Anterior cingulate cortex (tissue), 58 donors: ENCODE results near the gene HOXD13.

Source experiments
- DNase-seq, 58 donors: peaks; one replicate each; lab custom pipeline; 2025; lab: John Stamatoyannopoulos, UW

HOXD13 gene

DNA sequence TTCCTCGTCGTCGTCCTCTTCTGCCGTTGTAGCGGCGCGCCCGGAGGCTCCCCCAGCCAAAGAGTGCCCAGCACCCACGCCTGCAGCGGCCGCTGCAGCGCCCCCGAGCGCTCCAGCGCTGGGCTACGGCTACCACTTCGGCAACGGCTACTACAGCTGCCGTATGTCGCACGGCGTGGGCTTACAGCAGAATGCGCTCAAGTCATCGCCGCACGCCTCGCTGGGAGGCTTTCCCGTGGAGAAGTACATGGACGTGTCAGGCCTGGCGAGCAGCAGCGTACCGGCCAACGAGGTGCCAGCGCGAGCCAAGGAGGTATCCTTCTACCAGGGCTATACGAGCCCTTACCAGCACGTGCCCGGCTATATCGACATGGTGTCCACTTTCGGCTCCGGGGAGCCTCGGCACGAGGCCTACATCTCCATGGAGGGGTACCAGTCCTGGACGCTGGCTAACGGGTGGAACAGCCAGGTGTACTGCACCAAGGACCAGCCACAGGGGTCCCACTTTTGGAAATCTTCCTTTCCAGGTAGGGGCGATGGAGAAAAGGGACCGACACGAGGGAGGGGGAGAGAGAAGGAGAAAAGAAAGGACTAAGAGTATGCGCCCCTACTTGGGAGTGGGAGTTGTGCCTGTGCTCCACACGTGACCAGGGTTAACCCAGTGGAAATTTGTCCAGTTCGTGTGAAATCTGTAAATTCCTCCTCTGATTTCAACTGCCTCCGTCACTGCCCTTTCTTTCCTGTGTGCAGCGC lies 800 bp downstream of the HOXD13 start:
- no peak for DNase-seq

DNA sequence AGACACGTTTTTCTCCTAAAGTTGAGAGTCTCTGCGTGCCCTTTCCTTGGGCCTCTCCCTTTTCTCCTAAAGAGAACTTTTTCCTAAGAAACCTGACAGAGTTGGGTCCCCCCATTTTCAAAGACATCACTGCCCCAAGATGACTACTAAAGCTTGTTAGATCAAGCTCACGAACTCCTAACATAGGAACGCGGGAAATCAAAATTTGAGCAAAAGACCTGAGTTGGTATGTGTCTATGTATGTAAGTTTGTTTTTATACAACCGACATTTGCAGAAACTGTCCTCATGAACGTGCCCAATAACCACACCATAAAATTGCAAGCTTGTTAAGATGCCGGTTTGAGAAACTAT lies 1.4 kb downstream of the HOXD13 start:
- DNase-seq = no peak

DNA sequence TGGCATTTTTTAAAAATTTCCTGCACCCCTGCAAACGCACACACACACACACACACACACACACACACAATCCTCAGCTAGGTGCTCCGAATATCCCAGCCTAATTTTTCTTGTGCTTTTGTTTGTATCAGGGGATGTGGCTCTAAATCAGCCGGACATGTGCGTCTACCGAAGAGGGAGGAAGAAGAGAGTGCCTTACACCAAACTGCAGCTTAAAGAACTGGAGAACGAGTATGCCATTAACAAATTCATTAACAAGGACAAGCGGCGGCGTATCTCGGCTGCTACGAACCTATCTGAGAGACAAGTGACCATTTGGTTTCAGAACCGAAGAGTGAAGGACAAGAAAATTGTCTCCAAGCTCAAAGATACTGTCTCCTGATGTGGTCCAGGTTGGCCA lies 1.8 kb downstream of the HOXD13 start:
- no peak for DNase-seq

DNA sequence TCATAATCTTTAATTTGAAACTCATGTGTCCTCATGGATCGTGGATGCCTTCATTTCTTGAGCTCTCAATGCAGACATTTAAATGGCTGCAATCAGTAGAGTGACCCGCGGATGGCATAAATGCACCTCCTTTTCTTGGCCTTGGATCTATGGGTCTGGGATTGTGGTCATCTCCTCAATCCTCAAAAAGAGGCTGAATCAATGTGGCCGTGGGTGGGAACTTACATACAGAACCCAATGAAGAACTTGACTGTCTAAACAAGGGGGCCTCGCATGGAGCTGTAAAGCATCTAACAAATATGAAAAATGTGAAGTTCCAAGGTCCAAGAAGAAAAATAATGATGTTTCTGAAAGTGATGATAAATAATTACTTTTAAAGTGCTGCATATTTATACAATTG lies 2.9 kb downstream of the HOXD13 start:
- no peak for DNase-seq

DNA sequence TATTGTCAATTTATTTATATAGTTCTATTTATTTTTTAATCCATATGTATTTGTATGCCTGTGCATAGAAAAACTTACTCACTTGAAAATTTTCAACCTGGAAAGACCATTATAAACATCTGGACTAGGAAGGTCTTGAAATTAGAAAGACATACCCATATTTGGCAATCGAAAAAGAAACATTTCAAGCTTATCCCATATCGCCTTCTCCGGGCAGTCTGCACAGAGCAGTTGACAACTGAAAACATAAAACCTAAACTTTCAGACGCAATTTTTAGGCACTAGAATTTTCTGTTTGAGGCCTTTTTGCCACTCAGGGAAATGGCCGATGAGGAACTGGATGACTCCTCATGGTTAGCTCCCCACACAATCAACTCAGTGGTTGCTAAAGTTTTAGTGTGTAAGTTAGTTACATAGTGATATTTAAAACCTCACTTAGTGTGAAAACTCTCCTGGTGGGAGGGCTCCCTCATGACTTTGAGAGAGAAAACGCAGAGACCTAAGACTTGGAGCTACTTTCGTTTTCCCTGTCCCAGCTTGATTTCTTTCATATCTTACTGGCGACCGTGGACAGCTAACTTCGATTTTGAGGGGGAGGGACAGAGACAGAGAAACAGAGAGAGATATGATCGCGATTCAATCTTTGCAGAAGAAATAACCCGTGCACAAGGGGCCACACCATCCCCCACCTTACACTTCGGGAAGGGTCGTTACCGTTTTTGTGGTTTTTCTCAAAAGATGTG lies 3.9 kb downstream of the HOXD13 start:
- DNase-seq = no peak

DNA sequence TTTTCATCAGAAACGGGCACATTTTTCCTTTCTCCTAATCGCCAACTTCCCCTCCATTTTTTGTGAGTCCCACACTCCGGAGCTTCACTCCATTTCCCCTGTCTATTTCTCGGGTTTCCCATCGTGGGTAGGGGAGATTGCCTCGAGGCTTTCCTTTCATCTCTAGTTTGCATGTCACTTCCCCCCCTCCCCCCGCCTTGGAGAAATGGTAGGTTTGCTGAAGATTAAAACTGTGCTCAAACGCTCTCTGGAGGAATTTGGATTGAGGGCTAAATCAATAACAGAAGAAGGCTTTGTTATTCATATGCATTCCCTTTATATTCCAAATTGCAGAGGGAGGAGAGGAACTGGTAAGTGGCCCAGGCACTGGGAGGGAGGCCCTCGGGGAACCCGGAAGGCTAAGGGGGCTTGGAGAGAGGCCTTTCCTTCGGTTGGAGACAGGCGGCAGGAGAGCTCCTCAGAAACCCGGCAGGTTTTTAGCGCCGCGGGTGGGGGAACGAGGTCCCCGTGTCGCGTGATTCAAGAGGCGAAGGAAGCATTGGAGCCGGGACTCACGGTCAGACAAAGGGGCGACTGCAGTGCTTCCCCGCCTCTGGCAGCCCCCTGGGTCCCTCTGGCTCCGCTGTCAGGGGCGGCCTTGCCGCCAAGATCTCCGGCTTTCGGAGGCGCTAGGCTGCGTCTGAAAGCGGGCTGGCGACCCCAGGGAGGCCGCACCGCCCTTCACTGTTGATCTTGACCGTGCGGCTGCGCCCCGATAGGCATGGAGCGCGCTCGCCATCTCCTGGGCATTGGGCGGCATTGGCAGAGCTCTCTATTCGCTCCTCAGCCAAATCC lies 4.7 kb downstream of the HOXD13 start:
- DNase-seq = peak in 23 of 58 donors; percentile 1 to 51 (median 12)

DNA sequence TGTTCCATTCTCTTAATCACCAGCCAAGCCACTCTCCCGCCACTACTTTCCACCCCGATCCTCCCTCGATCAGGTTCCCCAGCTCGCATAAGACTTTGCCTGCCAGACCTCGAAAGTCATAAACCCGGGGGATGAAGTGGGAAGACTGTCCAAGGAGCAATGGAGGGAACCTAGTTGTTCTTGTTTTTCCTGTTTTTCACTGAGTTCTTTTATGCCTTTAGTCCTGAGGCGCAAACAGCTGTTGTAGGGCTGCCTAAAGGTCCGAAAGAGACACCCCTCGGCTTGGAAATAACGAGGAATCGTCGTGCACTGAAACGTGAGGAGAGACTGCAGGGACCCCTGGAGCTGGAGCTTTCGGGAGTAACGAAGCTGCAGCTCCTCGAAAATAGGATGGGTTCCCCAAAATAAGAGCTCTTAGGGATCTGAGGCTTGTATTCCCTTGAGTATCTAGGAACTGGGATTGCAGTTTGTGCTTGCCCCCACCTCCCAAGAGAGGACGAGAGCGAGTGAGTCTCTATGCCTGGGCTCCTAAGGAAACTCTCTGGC lies 5.4 kb downstream of the HOXD13 start:
- DNase-seq = peak in 1 of 58 donors; percentile 3

DNA sequence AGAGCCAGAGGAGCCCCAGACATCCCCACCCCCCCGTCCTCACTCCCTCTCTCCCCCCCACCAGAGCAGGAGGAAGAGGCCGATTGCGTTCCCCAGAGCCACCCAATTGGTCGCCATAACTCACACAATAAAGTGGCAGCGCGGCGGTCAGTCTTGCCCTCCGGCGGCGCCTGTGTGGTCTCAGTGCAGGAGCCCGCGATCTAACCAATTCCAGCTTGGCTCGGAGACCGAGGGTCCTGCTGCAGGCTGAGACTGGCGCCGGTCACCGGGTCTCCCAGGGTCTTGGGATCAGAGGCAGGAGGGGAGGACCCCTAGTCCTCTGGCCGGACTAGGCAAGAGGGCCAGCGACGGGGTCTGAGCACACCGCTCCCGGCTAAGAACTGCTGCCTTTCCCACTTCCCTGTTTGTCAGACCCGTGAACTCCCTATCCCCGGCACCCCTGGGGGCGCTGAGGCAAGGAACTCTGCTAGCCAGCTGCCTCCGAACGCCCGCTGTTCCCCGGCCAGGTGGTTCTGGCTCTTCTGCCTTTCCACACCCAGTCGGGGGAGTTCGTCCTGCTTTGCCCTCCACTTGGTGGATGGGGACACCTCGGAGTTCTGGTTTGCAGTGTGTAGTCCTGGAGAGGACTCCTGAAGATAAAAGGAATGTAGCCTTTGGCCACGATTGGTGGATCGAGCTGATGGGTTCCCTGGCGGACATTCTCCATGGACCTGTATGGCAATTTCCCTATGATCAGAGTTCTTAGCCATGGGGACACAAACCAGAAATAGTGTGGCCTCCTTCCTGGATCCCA lies 6.0 kb downstream of the HOXD13 start:
- DNase-seq = no peak

DNA sequence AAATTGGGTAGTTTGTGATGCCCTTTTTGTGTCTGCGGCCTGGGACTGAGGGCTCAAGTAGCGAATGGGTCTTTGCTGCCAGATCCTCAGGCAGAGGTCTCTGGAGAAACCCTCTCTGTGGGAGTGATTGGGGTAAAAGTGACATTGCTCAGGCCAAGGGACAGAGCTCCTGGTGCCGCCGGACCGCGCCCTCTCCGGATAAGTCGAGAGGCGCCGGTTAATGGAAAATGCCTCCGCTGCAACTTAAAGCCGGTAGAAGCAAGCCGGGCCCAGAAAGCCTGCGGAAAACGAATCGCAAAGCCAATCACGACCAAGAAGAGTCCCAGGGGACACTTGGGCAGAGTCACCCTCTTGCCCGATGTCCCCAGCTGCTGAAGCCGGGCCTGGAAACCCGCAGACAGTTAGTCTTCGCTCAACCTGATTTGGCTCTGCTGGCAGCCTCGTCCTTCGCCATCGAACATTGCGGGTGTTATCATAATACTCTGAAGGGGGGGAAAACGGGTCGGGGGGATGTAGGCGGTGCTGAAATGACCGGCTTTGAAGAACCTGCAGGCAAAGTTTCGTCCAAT lies 6.7 kb downstream of the HOXD13 start:
- DNase-seq = no peak

DNA sequence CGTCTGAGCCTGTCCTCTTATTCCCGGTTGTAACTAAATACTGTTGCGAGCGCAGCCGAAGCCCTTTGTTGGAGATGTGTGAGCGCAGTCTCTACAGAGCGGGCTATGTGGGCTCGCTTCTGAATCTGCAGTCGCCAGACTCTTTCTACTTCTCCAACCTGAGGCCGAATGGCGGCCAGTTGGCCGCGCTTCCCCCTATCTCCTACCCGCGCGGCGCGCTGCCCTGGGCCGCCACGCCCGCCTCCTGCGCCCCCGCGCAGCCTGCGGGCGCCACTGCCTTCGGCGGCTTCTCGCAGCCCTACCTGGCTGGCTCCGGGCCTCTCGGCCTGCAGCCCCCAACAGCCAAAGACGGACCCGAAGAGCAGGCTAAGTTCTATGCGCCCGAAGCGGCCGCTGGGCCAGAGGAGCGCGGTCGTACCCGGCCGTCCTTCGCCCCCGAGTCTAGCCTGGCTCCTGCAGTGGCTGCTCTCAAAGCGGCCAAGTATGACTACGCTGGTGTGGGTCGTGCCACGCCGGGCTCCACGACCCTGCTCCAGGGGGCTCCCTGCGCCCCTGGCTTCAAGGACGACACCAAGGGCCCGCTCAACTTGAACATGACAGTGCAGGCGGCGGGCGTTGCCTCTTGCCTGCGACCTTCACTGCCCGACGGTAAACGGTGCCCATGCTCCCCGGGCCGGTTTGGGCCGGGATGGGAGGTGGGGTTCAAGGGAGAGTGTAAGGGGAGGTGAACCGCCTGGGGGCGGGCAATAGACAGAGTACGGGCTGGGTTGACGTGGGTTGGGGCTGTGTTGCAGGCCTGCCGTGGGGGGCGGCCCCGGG lies 7.4 kb downstream of the HOXD13 start, which contains the start of gene HOXD12:
Gene HOXD12, plus strand, starts transcription at position 68 of the 819 bp plus-strand sequence. Its CDS starts 7 bp downstream, at position 75.
- DNase-seq = no peak

DNA sequence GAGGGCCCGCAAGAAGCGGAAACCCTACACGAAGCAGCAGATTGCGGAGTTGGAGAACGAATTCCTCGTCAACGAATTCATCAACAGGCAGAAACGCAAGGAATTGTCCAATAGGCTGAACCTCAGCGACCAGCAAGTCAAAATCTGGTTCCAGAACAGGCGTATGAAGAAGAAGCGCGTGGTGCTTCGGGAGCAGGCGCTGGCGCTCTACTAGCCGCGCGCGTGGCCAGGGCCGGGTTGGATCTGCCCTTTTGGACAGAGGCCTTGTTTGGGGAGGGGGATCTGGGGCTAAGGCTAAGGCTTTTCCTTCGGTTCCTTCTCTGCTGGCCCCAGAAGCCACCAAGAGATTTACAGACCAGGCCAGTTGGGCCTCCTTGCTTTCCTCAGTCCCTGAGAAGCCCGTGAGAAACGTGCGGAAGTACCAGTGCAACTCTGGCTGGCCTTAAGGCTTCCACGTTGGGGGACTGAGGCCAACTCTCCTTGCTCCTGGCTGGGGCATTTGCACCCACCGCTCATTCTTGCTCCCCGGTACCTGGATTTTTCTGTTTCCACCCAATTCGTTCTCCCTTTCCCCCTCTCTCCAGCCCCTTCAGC lies 8.1 kb downstream of the HOXD13 start:
- no peak for DNase-seq

DNA sequence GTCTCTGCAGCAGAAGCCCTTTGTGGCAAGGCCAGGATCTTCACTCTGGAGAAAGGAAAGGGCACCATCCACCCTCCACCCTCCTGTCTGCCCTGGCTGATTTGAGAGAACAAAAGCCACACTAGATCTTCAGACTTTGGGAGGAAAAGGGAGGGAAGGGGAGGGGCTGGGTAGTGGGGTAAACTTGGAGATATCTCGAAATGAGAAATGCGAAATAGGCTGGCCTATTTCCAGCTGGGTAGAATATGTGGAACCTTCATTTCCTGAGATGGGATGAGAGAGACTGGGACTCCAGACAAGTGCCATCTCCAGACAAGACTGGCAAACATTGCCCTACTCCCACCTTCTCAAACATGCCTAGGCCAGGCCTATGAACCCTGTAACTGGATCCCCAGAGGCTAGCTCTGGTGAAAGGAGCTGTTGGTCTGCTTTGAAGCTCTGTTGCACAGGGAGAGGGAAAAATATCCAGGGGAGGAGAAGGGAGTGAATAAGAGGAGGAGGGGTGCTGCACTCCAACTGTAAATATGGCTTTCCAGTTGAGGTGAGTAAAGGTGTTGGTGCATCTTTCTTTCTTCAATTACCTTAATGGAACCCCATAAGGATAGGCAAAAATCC lies 8.8 kb downstream of the HOXD13 start:
- no peak for DNase-seq

DNA sequence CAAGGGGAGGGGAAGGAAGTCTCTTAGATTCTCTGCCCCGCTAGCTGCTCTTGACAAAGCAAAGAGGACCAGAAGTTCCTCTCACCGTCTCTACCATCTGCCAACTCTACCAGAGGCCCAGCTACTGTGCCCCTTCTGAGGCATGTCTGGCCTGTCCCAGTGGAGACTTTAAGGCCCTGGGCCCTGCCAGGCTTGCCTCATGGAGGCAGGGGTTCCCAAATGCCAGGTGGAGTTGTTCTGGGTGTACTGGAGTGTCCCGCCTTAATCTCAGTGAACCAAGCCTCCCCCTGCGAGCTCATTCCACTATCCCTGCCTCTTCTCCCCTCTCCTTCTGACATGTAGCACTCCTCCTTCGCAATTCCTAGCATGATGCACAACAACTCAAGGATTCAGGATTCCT lies 9.3 kb downstream of the HOXD13 start:
- DNase-seq = no peak

DNA sequence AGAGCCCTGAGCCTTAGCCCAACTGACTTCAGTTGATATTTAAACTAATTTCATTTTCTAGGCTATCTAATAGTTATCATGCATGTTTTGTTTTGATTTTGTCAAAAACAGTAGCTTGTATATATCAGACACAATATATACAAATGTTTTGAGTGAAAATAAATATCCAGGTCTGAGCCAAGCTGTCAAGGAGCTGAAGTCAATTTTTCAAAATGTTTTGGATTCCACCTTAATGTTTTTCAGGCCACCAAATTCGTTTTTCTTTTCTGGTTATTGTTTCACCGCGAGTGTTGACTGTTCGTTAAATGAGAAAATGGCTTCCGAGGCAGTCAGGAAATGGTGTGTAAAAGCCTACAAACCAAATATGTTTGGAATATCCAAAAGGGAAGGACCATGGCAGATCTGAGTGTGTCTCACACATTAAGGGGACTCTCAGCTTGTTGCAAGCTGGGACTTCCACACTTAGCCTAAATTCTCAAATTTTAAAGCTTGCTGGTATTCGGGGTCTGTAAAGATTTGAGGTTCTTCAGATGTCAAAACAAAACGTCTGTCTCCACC lies 9.9 kb downstream of the HOXD13 start:
- DNase-seq = no peak

DNA sequence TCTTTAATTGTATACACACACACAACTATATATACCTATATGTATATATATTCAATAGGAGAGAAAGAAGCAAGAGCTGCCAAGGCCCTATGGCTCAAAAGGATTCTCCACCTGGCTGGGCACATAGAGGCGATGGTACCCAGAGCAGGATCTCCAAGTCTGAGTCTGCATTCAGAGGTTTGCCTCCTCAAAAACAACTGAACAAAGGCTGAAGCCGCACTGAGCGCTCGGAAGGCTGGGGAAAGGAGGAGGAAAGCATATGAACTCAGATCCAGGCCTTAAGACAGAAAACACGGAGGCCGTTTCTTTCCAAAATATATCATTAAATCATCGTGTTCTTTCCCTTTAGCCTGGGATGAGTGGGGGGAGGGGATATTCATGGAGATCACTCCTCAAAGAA lies 10.7 kb downstream of the HOXD13 start:
- DNase-seq = no peak

DNA sequence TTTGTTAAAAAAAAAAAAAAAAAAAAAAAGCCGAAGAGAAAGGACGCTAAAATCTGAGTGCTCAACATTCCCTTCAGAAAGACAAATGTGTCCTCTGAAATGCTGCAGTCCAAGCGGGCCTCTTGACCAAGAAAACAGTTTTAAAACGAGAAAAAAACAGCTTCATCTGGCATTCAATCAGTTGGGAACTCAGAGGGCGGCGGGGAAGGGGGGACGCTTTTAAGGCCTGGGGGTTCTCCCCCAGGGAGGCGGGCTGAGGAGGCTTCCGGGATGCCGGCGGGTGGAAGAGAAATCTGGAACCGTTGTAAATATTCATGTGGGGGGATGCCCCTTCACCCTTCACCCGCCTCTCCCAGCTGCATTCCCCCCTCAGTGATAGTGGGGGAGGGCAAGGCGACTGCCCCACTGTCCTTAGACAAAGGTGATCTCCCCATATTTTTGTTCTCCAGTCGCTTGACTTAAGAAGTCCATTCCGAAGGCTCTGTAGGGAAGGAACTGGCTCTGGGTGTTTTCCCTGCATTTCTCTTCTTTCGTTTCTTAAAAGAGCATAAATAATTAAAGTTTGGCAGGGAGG lies 11.3 kb downstream of the HOXD13 start:
- DNase-seq = no peak
